Muscle layer of colon (tissue), 2 donors: ENCODE measurements around the gene ITK.

Experiments used
- H3K27ac ChIP-seq: one replicate; pipeline ENCODE4 v1.7.0; 2013; ENCODE audit warnings: low read depth, mild to moderate bottlenecking, low read length, moderate library complexity
- H3K27me3 ChIP-seq, 2 donors: one replicate each; pipeline ENCODE4 v1.7.0; 2013; ENCODE audit warnings: low read length in 2 of 2, mild to moderate bottlenecking in 2 of 2; ENCODE audit not compliant: insufficient read depth in 2 of 2, control insufficient read depth in 1 of 2
- H3K36me3 ChIP-seq: one replicate; pipeline ENCODE4 v1.7.0; 2013; ENCODE audit warnings: mild to moderate bottlenecking, low read length; ENCODE audit not compliant: insufficient read depth
- H3K4me1 ChIP-seq: one replicate; pipeline ENCODE4 v1.7.0; 2013; ENCODE audit warnings: mild to moderate bottlenecking, low read length; ENCODE audit not compliant: insufficient read depth
- H3K4me3 ChIP-seq, 2 donors: one replicate each; pipeline ENCODE4 v1.7.0; 2013; ENCODE audit warnings: low read length in 2 of 2, low read depth in 1 of 2, mild to moderate bottlenecking in 1 of 2, moderate library complexity in 1 of 2
- H3K9ac ChIP-seq: one replicate; pipeline ENCODE4 v1.7.0; 2013; ENCODE audit warnings: low read length
- H3K9me3 ChIP-seq: one replicate; pipeline ENCODE4 v1.7.0; 2013; ENCODE audit warnings: mild to moderate bottlenecking, low read length
- donor health status: abdominal sarcoma.
- donor health status: Adenocarcinoma of cecum.

ITK gene

DNA sequence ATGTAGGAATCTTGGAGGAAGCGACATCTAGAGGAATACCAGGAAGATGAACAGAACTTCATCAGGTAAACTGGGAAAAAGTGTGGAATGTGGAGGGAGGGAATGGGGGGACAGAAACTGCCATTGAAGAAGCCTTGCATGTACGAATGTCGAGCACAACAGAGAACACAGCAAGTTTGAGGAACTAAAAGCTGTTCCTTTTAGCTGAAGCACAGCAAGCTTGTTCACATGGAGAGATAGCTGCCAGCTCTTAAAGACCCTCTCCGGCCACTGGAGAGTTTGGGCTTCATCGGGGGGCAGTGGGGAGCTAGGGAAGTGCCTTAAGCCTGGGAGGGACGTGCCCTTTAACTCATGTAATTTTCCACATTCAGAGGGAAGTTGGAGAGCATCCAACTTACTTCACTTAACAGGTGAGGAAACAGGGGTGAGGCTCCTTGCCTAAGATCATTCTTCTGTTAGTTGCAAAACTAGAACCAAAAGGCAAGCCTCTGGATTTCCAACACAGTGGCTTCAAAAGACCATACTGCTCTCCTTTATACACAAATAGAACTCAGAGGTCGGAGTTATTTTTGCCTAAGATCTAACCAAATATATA lies 83.0 kb downstream of the ITK start:
- no peak overlapping the region for H3K9ac ChIP-seq
- no peaks in the 10 kb centered on the region for H3K9me3 ChIP-seq
- no peaks in the 10 kb centered on the region for H3K36me3 ChIP-seq
- no peak overlapping the region for H3K4me3 ChIP-seq
- no peaks in the 10 kb centered on the region for H3K27me3 ChIP-seq
- H3K27ac ChIP-seq = no peak overlapping the region
- peaks cover 15% of the 10 kb centered on the region for H3K4me1 ChIP-seq

DNA sequence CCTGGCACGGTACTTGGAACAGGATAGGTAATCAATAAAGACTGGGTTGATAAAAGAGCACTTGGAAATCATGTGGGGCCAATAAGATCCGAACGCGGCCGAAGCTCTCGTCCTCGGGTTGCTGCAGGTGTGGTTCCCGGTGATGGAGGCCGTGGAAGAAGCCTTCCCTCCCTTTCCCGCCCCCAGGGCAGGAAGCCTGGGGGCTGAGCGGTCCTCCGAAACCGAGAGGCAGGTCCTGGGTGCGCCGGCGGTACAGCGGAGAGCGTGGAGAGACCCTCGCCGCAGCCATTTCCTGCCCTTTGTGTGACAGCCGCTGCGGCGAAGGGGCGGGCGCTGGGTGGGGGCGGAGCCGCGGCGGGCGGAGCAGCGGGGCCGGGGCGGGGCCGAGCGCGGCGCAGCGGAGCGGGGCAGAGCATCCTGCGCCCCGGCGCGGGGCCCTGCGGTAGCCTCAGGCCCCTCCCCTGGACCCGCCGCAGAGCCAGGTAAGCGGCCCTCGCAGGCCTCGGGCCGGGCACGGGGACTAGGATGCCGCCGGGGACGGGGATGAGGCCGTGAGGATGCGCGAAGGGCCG lies 85.2 kb downstream of the ITK start, which contains the start of gene CYFIP2:
CYFIP2 (plus strand) TSS at position 410 of the 572 bp plus-strand sequence. CDS start 19,239 bp downstream, outside the sequence.
- Histone ChIP-seq H3K4me3 (peak within 1 kb of the TSS; percentile 74 to 80), H3K36me3 (no peaks in the 10 kb centered on the region), H3K4me1 (peaks cover 15% of the 10 kb centered on the region), H3K27me3 (no peaks in the 10 kb centered on the region), H3K9ac (peak within 1 kb of the TSS; percentile 4), H3K9me3 (no peaks in the 10 kb centered on the region), H3K27ac (no peak within 1 kb of the TSS)

DNA sequence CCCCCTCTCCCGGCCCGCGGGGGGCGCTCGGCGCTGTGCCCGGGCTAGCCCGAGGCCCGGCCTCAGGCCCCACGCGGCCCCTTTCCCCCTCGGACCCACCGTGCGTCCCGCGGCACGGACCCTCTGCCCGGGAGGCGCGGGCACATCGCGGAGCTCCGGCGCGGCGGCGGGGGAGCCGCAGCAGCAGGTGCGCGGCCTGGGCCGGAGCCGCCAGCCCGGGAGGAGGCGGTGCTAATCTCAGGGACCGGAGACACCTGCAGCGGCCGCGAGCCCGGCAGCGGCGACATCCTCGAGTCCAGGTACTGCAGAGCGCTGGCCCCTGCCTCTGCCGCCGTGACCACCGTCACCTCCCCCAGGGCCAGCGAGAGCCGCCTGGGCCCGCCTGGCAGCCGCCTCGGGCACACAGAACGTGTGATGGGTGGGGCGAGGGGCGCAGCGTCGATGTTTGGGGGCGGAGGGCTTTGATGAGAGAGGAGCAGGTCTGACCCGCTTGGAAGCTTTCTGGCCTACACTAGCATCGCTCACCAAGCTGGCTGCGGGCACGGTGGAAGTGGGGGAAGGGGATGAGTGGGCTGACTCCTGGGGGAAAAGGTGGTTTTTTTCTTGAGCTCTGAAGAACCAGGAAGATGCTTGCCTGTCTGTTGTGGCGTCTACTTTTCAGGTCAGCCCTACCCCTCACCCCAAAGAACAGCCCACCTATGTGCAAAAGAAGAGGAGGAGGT lies 85.8 kb downstream of the ITK start:
- H3K27ac ChIP-seq = no peak overlapping the region

DNA sequence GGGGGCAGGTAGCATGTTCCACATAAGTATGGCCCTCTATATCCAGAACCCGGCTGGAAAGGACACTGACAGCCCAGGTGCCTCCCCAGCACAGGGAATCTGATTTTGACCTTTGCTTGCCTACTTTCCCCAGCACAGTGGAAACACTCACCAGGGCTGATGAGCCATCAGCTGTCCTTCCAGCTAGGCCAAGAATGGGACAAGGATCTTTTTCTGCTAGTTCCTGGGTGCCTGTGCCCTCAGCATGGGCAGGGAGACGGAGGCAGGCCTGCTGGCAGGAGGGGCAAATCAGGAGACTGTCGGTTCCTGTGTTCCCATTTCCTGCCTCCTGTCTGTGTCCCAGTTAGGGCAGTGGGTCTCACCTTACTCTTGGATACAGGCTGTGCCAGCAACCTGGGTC lies 86.4 kb downstream of the ITK start:
- Histone ChIP-seq H3K27me3 (no peaks in the 10 kb centered on the region), H3K9ac (no peak overlapping the region), H3K27ac (no peak overlapping the region), H3K9me3 (no peaks in the 10 kb centered on the region), H3K4me1 (peaks cover 15% of the 10 kb centered on the region), H3K4me3 (peak overlapping the region in 1 of 2 donors; percentile 74), H3K36me3 (no peaks in the 10 kb centered on the region)

More for the DNA sequence above, 85.8 kb downstream of the ITK start:
- Histone ChIP-seq H3K9ac (no peak overlapping the region), H3K9me3 (no peaks in the 10 kb centered on the region), H3K4me1 (peaks cover 15% of the 10 kb centered on the region), H3K27me3 (no peaks in the 10 kb centered on the region), H3K4me3 (peak overlapping the region; percentile 74 to 80), H3K36me3 (no peaks in the 10 kb centered on the region)

DNA sequence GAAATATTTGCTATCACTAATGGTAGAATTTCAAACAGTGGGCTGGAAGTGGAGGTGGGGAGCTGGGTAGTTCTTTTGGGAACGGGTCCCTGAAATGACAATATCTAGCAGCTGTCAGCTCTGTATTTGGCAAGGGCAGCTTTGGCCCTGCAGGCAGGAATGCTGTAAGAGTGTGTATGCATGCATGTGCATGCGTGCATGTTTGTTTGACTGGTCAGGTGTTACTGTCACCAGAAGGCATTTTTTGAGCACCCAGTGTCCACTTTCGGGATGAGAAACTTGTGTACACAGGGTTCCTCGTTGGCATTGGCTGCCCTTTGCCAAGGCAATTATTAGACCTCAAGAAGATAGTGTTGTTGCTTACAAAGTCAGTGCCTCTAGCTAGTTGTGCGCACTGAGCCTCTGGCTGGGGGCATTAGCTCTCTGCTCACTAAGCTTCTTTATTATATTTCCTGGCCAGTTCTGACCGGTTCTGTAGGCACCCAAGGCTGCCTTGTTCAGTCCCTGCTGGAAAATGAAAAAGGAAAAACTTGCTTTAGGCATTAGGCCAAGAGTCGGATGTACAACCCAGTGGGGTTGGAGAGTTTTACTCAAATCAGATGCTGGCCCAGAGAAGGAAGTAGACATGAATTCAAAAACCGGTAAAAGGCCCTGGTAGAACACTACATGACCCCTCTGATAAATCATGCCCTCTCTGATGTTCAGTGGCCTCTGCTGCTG lies 87.3 kb downstream of the ITK start:
- no peak overlapping the region for H3K9ac ChIP-seq

DNA sequence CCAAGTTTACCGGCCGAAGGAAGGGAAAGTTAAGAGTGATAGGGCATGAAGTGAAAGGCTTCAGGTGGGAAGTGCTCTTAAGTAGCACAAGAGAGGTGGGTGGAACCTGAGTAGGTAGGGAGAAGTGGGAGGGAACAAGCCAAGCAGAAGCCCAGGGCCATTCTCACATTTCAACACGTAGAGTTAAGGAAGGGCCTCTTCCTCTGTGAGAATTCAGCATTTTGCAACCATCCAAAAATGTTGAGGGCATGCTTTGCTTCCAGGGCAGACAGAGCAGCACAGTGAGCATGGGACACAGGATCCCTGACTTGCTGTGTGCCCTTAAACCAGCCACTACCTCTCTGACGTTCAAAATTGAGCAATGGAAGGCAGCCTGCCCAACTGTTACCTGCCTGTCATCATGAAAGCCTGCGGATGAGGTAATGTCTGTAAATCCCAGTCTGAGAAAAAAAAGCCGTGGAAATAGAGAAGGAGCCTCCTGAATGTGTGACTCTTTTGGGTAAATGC lies 88.6 kb downstream of the ITK start:
- Histone ChIP-seq H3K27me3 (no peaks in the 10 kb centered on the region), H3K27ac (no peak overlapping the region)

More for the DNA sequence above, 87.3 kb downstream of the ITK start:
- H3K27me3 ChIP-seq = no peaks in the 10 kb centered on the region
- no peaks in the 10 kb centered on the region for H3K36me3 ChIP-seq
- no peak overlapping the region for H3K4me3 ChIP-seq
- H3K27ac ChIP-seq = no peak overlapping the region
- peaks cover 15% of the 10 kb centered on the region for H3K4me1 ChIP-seq
- H3K9me3 ChIP-seq = no peaks in the 10 kb centered on the region

DNA sequence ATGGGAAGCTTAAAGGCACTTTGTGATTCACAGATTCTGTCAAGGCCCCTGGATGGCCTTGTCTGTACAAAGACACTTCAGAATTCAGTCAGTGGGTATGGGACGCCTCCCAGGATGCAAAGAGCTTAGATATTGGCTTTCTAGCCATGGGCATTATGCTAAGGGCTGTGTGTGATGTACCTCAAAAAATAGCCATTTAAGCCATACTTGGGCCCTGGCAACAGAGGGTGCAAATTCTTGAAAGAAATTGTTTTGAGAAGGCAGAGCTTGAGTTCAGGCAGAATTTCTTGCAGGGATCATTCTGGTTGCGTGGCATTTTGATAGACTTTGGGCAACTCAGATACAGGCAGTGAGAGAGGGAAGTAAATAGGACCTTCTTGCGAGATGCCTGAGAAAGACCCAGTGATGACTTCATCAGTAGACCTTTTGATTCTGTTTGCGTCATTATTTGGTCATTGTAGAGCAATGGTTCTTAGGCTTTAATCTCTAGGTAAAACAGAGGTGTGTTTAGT lies 89.2 kb downstream of the ITK start:
- H3K9ac ChIP-seq = no peak overlapping the region
- no peak overlapping the region for H3K4me3 ChIP-seq
- H3K27me3 ChIP-seq = no peaks in the 10 kb centered on the region
- peaks cover 15% of the 10 kb centered on the region for H3K4me1 ChIP-seq
- H3K9me3 ChIP-seq = no peaks in the 10 kb centered on the region
- no peak overlapping the region for H3K27ac ChIP-seq
- H3K36me3 ChIP-seq = no peaks in the 10 kb centered on the region

More for the DNA sequence above, 88.6 kb downstream of the ITK start:
- Histone ChIP-seq H3K9ac (no peak overlapping the region), H3K9me3 (no peaks in the 10 kb centered on the region), H3K4me1 (peaks cover 15% of the 10 kb centered on the region), H3K4me3 (no peak overlapping the region), H3K36me3 (no peaks in the 10 kb centered on the region)

DNA sequence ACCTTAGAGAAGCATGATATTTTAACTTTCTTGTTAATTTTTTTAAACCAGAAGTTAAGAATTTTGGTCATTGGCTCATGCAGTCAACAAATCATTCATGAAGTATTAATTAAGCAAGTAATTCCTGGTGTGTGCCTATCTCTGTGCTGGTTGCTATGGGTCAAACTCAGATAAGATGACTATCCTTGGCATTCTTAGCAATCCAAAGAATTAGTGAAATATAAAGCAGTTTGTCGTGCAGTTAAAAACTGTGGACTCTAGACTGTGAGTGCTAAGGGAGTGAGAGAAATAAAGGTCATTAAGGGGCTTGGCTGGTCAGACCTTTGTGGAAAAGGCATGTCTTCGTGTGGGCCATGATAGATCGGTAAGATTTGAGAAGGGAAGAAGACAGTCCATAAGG lies 90.1 kb downstream of the ITK start:
- no peaks in the 10 kb centered on the region for H3K27me3 ChIP-seq
- H3K4me3 ChIP-seq = no peak overlapping the region
- H3K27ac ChIP-seq = no peak overlapping the region
- no peak overlapping the region for H3K9ac ChIP-seq
- H3K36me3 ChIP-seq = no peaks in the 10 kb centered on the region
- H3K9me3 ChIP-seq = no peaks in the 10 kb centered on the region
- H3K4me1 ChIP-seq = peaks cover 10% of the 10 kb centered on the region

DNA sequence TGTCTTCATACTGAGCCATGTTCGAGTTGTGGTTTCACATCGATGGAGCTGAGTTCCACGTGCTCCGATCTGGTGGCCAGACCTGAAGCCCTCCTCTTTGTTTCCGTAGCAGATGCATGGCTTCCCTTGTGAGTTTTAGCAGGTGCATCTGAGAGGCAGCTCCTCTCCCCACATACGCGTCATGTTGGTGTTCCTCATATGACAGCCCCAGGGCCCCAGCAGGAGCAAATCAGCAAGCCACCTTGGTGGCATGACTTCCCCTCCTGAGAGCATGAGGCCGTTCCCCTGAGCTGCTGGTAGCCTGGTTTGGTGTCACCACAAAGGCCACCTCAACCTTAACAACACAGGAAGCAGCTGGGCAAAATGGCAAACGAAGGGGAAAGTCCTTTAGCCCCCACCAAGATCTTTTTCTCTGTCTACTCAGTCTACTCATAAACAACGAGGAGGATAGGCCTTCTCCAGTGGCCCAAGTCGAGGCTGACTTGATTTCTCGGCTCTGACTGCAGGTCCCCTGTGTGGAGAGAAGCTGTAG lies 91.2 kb downstream of the ITK start:
- no peak overlapping the region for H3K27ac ChIP-seq
- no peaks in the 10 kb centered on the region for H3K36me3 ChIP-seq
- no peaks in the 10 kb centered on the region for H3K9me3 ChIP-seq
- no peak overlapping the region for H3K4me3 ChIP-seq
- peaks cover 7% of the 10 kb centered on the region for H3K4me1 ChIP-seq
- H3K27me3 ChIP-seq = no peaks in the 10 kb centered on the region
- H3K9ac ChIP-seq = no peak overlapping the region

DNA sequence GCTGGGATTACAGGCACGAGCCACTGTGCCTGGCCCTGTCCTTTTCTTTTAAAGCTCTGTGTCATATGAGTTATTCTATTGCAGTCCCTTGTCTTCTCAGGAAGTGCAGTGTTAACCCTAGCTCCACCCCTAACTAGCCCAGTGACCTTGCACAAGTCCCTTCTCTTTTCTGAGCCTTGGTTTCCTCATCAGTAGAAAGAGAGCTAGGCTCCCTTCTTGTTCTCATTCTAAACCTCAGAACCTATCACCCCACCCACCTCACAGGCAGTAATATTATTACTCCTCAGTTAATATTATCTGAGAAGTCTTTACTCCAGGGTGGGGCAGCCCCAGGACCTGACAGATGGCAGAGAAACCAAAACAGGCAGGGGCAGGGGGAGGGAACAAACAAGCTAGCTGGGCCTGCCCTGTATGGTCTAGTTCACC lies 92.5 kb downstream of the ITK start:
- no peaks in the 10 kb centered on the region for H3K4me1 ChIP-seq
- H3K27ac ChIP-seq = no peak overlapping the region
- no peak overlapping the region for H3K4me3 ChIP-seq

DNA sequence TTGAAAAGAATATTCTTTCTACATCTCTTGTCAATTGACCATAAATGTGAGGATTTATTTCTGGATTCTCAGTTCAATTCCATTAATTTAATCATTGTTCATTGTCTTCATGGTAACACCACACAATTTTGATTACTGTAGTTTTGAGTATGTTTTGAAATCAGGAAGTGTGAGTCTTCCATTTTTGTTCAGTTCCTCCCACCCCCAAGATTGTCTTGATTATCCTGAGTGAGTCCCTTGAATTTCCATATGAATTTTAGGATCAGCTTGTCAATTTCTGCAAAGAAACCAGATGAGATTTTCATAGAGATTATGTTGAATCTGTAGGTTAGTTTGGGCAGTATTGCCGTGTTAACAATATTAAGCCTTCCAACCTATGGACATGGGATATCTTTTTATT lies 94.8 kb downstream of the ITK start:
- Histone ChIP-seq H3K4me1 (no peaks in the 10 kb centered on the region), H3K4me3 (no peak overlapping the region), H3K9me3 (no peaks in the 10 kb centered on the region), H3K27ac (no peak overlapping the region), H3K27me3 (no peaks in the 10 kb centered on the region), H3K9ac (no peak overlapping the region), H3K36me3 (no peaks in the 10 kb centered on the region)

More for the DNA sequence above, 92.5 kb downstream of the ITK start:
- no peak overlapping the region for H3K9ac ChIP-seq
- no peaks in the 10 kb centered on the region for H3K36me3 ChIP-seq
- H3K27me3 ChIP-seq = no peaks in the 10 kb centered on the region
- no peaks in the 10 kb centered on the region for H3K9me3 ChIP-seq
